Measurements from ENCODE around the gene TRAPPC2L. TPM values are rescaled to one million over a fixed set of nuclear protein-coding genes. Genes with fewer than 3 reads are reported as not detected.

Gene TRAPPC2L
- total and polyA plus RNA-seq, 10 donors, result 28.9 to 87.5 (median 41.7) TPM

DNA sequence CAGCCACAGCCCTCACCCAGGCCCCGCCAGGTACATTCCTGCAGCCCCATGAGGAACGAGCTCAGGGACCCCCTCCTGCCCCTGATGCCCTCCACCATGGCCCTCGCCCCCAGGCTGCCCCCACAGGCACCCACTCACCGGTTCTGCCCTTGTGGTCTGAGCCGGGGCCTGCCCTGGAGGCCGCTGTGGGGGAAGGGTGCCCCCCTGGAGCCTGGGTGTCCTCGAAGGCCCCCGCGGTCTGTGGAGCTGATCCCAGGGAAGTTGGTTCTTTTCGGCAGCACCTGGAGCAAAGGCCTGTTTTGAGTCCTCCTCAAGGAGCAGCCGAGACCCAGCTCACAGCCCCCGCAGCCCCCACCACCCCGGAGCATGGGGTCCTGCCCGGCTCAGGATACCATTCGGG is 7.2 kb downstream of the TRAPPC2L start:
- Histone ChIP-seq H3K9me3 (no peaks in the 10 kb centered on the region), H3K4me3 (no peak overlapping the region), H3K27ac (no peak overlapping the region), H3K36me3 (peaks cover 0 to 47% (median 41%) of the 10 kb centered on the region in 6 donors), H3K27me3 (replicated peaks in 1 of 7) (peaks cover 0 to 11% (median 0%) of the 10 kb centered on the region in 7 donors), H3K4me1 (peaks cover under 1 to 19% (median 14%) of the 10 kb centered on the region in 6 donors)
- WGBS, 5 donors, result 85 to 94% (median 88%) methylated on average over 8 to 15 of the region's 15 CpGs; no CpG with 5 or more reads in 1 of the 5 donors
- TF ChIP-seq CTCF (IDR thresholded peaks at IDR 0.05 in 8 of 11, conservative IDR thresholded peaks at IDR 0.05 in 3 of 11), result no peak
- no peak for TF ChIP-seq POLR2A (IDR thresholded peaks at IDR 0.05)
- TF ChIP-seq POLR2AphosphoS5 (IDR thresholded peaks at IDR 0.05), result no peak
- DNase-seq, result no peak
- intact Hi-C loops (cut with DNase I; ENCODE audit: low total_unique reads), result no loop called here

DNA sequence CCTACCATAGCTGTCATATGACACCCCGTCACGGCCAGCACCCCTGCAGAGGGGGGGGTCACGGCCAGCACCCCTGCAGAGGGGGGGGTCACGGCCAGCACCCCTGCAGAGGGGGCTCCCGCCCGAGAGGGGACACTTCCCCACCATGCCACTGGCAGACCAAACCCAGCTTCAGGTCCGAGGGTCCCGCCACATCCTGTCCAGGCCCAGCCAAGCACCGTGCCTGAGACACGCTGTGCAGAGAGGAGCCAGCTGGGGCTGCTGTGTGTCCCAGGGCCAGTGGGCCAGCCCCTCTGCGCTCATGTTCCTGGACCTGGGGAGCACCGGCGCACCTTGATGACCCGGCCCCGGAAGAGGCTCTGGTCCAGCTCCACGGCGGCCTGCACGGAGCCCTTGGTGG is 7.6 kb downstream of the TRAPPC2L start:
- no peak overlapping the region for H3K27ac ChIP-seq
- H3K9me3 ChIP-seq, result no peaks in the 10 kb centered on the region
- peaks cover 0 to 13% (median 0%) of the 10 kb centered on the region in 7 donors for H3K27me3 ChIP-seq (replicated peaks in 1 of 7)
- no peak for DNase-seq
- intact Hi-C loops (cut with DNase I; ENCODE audit: low total_unique reads), result no loop called here
- TF ChIP-seq POLR2A (IDR thresholded peaks at IDR 0.05) (no peak), POLR2AphosphoS5 (IDR thresholded peaks at IDR 0.05) (no peak), CTCF (IDR thresholded peaks at IDR 0.05 in 8 of 11, conservative IDR thresholded peaks at IDR 0.05 in 3 of 11) (no peak)
- H3K4me3 ChIP-seq, result no peak overlapping the region
- 70 to 93% (median 80%) methylated on average over 2 to 18 of the region's 18 CpGs for WGBS, 5 donors
- peaks cover 0 to 15% (median 12%) of the 10 kb centered on the region in 6 donors for H3K4me1 ChIP-seq
- peaks cover 0 to 43% (median 38%) of the 10 kb centered on the region in 6 donors for H3K36me3 ChIP-seq

DNA sequence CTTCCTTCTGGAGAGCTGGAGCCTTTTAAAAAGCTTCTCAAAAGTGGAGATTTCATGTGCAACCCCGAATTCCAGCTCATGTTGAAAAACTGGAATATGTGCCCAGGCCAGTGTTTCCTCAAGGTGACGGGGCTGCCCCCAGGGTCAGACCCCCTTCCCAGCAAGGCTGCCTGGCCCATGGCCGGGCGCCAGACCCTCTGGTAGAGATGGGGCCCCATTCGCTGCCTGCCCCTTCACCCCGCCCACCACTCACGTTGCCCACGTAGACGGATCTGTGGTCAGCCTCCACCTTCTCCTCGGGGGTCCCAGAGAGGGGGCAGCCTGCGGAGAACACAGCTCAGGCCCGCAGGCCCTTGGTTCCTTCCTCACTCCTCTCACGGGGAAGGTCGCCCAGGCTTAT is 8.4 kb downstream of the TRAPPC2L start:
- Histone ChIP-seq H3K4me1 (peaks cover 0 to 14% (median 7%) of the 10 kb centered on the region in 6 donors), H3K27me3 (replicated peaks in 1 of 7) (peaks cover 0 to 21% (median 3%) of the 10 kb centered on the region in 7 donors), H3K36me3 (peaks cover 0 to 35% (median 30%) of the 10 kb centered on the region in 6 donors), H3K9me3 (no peaks in the 10 kb centered on the region), H3K27ac (no peak overlapping the region), H3K4me3 (no peak overlapping the region)
- intact Hi-C loops (cut with DNase I; ENCODE audit: low total_unique reads), result no loop called here
- no peak for TF ChIP-seq POLR2A (IDR thresholded peaks at IDR 0.05)
- TF ChIP-seq POLR2AphosphoS5 (IDR thresholded peaks at IDR 0.05), result no peak
- no peak for TF ChIP-seq CTCF (IDR thresholded peaks at IDR 0.05 in 8 of 11, conservative IDR thresholded peaks at IDR 0.05 in 3 of 11)
- WGBS, 5 donors, result 78 to 83% (median 81%) methylated on average over 12 to 14 of the region's 14 CpGs
- no peak for DNase-seq

- TF ChIP-seq POLR2AphosphoS5 (IDR thresholded peaks at IDR 0.05) (peak in 1 of 3 donors; percentile 36), CTCF (IDR thresholded peaks at IDR 0.05 in 8 of 11, conservative IDR thresholded peaks at IDR 0.05 in 3 of 11) (no peak)
- H3K4me3 ChIP-seq, result no peak overlapping the region
- 86 to 97% (median 90%) methylated on average over 6 to 15 of the region's 15 CpGs for WGBS, 5 donors
- intact Hi-C loops (cut with DNase I; ENCODE audit: low total_unique reads), result no loop called here
- H3K27me3 ChIP-seq (replicated peaks in 1 of 7), result peaks cover 0 to 25% (median 5%) of the 10 kb centered on the region in 7 donors
- peaks cover 0 to 31% (median 25%) of the 10 kb centered on the region in 6 donors for H3K36me3 ChIP-seq
- H3K27ac ChIP-seq, result no peak overlapping the region
- H3K9me3 ChIP-seq, result no peaks in the 10 kb centered on the region
- DNase-seq, result no peak
- peaks cover 0 to 14% (median 8%) of the 10 kb centered on the region in 6 donors for H3K4me1 ChIP-seq
Measured at GRCh38 chr16:88865742-88866141, 8.8 kb downstream of the TRAPPC2L start.
